ENCODE results near the gene SYN1.
A peak's percentile ranks its signal among the peaks of the same experiment; 100 is the strongest.

The SYN1 gene

DNA sequence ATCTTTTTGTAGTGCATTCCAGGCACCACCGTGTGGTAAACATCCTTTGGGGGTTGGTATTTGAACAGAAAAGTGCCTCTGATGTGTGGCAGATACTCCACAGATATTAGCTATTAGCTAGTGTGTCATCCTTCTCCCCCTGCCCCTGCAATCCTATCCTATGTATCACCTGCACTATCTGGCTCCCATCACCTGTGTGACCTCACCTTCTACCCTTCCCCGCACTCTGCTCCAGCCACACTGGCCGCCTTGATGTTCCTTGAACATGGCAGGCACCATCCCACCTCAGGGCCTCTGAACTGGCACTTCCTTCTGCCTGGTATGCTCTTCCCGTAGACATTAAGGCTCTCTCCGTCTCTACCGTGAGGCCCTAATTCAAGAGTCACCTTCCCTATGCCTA lies 27.0 kb upstream of the SYN1 start:
- H3K4me3 ChIP-seq (ENCODE audit: low read depth, low read length) = no peak overlapping the region
- DNase-seq (ENCODE audit: low read depth) = no peak
- TF ChIP-seq, protein P1, sequence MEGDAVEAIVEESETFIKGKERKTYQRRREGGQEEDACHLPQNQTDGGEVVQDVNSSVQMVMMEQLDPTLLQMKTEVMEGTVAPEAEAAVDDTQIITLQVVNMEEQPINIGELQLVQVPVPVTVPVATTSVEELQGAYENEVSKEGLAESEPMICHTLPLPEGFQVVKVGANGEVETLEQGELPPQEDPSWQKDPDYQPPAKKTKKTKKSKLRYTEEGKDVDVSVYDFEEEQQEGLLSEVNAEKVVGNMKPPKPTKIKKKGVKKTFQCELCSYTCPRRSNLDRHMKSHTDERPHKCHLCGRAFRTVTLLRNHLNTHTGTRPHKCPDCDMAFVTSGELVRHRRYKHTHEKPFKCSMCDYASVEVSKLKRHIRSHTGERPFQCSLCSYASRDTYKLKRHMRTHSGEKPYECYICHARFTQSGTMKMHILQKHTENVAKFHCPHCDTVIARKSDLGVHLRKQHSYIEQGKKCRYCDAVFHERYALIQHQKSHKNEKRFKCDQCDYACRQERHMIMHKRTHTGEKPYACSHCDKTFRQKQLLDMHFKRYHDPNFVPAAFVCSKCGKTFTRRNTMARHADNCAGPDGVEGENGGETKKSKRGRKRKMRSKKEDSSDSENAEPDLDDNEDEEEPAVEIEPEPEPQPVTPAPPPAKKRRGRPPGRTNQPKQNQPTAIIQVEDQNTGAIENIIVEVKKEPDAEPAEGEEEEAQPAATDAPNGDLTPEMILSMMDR (IDR thresholded peaks at IDR 0.05; ENCODE audit: low read depth, low read length, missing control alignments) = no peak

- TF ChIP-seq, protein P1 (IDR thresholded peaks at IDR 0.05; ENCODE audit: low read depth, low read length, missing control alignments) = no peak
- no peak overlapping the region for H3K4me3 ChIP-seq (ENCODE audit: low read depth, low read length)
- DNase-seq (ENCODE audit: low read depth) = no peak
Observed at GRCh38 chrX:47645530-47645929, 25.9 kb upstream of the SYN1 start.

DNA sequence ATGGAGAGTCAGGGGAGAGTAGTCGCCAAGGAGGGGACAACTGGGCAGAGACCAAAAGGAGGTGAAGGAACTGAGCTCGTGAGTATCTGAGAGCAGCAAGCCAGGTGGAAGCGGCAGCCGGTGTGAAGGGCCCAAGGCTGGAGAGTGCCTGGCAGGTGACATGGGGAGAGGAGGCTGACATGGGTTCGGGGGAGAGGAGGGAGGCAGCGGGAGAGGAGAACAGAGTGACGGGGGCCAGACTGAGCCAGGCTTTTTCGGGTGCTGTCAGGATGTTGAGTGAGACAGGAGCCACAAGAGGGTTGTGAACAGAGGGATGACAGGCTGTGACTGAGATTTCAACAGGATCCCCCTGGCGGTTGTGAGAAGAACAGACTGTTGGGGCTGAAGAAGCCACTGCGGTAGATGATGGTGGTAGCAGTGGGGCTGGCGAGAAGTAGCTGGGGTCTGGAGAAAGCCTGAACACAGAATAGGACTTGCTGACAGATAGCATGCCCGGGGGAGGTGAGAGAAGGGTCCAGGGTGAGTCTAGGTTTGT lies 25.0 kb upstream of the SYN1 start:
- TF ChIP-seq, protein P1 (IDR thresholded peaks at IDR 0.05; ENCODE audit: low read depth, low read length, missing control alignments) = peak; percentile 63
- DNase-seq (ENCODE audit: low read depth) = no peak
- no peak overlapping the region for H3K4me3 ChIP-seq (ENCODE audit: low read depth, low read length)

DNA sequence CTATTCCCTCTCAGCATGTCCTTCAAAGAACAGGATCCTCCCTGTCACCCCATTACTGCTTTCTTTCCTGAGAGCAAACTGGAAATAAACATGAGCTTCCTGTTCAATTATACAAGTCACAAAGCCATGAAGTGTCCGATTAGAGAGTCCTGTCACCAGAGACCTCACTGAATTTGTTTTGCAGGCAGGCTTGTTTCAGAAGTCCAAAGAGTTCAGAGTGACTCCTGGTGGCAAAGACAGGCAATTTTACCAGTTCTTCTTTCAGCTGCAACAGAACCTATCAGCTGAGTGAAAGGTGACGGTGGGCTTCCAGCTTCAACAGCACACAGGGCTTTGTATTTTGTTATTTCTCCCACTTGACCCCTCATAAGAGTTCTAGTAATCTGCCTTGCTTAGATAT lies 24.3 kb upstream of the SYN1 start:
- TF ChIP-seq, protein P1 (IDR thresholded peaks at IDR 0.05; ENCODE audit: low read depth, low read length, missing control alignments) = peak; percentile 12
- no peak overlapping the region for H3K4me3 ChIP-seq (ENCODE audit: low read depth, low read length)
- DNase-seq (ENCODE audit: low read depth) = no peak

DNA sequence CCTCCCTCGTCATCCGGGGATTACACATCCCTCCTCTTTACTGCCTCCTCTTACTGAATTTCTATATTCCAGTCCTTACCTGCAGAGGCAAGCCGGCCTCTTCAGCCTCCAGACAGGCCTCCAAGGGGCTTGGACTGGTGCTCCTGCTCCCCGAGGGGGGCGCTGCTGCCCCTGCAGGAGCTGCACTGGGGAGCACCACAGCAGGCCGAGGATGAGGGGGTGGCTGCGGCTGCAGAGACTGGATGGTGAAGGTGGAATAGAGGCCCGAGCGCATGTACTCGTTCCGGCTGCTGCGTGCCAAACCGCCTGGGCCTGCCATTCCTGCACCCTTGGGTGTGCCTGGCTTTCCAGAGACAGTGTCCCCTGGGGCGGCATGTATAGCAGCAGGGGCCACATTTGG lies 19.2 kb upstream of the SYN1 start:
- TF ChIP-seq, protein P1 (IDR thresholded peaks at IDR 0.05; ENCODE audit: low read depth, low read length, missing control alignments) = no peak
- H3K4me3 ChIP-seq (ENCODE audit: low read depth, low read length) = no peak overlapping the region
- no peak for DNase-seq (ENCODE audit: low read depth)

DNA sequence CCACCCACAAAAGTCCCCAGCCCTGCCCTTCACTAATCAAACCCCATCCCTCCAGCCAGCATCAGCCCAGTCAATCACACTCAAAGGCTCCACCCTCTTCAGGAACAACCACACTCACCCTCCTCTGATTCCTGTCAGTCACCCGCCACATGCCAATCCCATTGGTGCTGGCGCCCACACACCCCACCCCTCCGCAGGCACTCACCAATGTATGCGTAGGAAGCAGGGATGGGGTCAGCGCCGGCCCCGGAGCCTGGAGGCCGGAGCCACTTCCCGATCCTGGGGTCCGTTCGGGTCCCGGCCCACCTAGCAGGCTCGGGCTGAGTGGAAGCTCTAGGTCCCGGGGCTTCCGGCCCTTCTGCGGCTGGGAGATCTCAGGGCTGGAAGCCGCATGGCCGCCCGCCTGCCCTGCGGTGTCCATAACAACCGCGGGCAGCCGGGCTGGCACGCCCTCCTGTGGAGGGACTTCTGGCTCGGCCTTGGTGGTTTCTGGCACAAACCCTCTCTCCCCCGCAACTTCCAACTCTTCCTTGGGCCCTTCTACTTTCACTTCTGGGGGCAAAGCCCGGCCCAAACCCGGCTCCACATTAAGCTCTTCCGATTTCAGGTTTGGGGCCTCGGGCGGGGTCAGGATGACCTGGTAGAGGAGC lies 18.0 kb upstream of the SYN1 start:
- DNase-seq (ENCODE audit: low read depth) = no peak
- TF ChIP-seq, protein P1 (IDR thresholded peaks at IDR 0.05; ENCODE audit: low read depth, low read length, missing control alignments) = no peak
- no peak overlapping the region for H3K4me3 ChIP-seq (ENCODE audit: low read depth, low read length)

All from GM12864 (cell line).